NK-92 (cell line): Measurements from ENCODE around the gene ITGB1BP2.
A peak's percentile ranks its signal among the peaks of the same experiment; 100 is the strongest.
"Not testable (repeated sequence)": the region's sequence is repeated elsewhere in the genome, so short reads cannot be mapped to it uniquely, and the experiment has no call there.

Experiments
- DNase-seq: peaks from one replicate; lab custom pipeline; 2025; ENCODE audit not compliant: unreplicated experiment; lab: John Stamatoyannopoulos, UW

The ITGB1BP2 gene

DNA sequence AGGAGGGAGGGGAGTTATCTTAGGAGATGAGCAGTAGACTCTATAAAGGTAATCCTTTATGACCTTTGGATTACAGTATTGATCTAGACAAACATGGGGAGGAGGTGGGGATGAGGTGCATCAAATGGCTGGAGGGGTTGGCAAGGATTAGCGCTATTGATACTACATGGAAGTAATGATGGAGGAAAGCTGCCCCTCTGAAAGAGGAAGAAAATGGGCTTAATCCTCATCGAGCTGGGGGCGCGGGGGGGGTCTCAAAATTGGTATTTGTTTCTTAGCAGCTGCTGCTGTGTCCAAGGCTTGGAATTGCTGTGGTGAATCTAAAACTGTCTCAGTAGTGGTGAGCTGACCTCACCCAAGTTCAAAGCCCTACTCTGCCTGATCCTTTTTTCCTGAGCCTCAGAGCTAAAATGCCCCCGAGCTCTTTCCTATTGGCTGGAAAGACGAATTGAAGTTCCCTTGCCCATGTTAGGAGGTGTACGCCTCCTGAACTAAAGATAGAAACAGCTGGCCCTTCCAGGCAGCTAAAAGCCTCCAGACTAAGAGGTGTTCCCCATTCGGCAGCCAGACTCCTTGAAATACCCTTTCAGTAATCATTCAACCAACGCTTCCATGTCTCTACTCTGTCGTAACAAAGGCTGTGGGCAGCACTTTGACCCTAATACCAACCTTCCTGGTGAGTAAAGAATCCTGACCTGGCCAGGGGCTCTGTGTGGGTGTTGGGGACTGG, at the start of gene ITGB1BP2:
Gene ITGB1BP2 (plus strand): TSS at position 556 of the 730 bp plus-strand sequence. CDS start 57 bp downstream, at position 613.
- no peak for DNase-seq

- no peak for DNase-seq
Measured at GRCh38 chrX:71252221-71252620, 49.3 kb upstream of the ITGB1BP2 start.

GRCh38 chrX:71253253-71254091, 48.1 kb upstream of the ITGB1BP2 start:
- no peak for DNase-seq

DNA sequence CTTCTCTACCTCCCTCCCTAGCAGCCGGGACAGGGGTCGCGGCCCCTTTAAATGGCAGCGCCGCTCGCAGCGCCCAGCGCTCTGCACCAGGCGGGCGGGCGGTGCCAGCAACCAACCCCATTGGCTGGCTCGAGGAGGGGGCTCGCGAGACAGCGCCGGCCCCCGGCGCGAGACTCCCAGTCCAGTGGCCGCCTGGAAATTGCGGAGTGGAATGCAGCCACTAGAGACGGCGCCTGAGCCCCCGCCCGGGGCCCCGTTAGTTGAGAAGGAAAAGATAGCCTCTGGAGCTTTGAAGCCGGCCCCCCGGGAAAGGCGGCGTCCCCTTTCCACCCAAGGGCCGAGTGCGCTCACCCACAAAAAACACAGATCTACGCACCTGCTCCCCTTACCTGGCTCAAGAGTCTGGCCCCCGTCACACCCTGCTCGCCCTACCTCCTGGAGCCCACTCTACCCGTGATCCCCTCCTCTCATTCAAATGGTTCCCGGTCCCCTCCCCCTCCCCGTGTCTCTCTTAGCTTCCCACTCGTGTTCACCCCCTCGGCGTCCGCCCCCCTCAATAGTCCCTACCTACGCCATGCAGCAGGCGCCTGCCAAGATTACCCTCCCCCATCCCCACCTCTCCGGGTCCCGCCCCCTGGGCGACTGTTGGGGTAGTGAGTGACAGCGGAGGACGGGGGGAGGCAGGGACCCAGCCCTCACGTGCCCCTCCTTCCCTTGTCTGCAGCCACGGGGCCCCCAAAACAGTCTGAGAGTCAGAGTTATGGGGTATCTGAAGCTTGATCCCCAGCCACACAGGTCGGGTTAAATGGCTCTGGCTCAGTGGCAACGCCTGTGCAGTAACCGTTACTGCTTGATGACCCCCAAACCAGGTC, 47.2 kb upstream of the ITGB1BP2 start, which contains the start of gene ZMYM3:
Gene ZMYM3 (minus strand): TSS at position 49 of the 872 bp plus-strand sequence. CDS start 885 bp downstream, outside the sequence.
- peak; percentile 3 for DNase-seq

- no peak for DNase-seq
Measured at GRCh38 chrX:71256051-71256450, 45.5 kb upstream of the ITGB1BP2 start.

GRCh38 chrX:71256856-71257255, 44.7 kb upstream of the ITGB1BP2 start:
- no peak for DNase-seq

DNA sequence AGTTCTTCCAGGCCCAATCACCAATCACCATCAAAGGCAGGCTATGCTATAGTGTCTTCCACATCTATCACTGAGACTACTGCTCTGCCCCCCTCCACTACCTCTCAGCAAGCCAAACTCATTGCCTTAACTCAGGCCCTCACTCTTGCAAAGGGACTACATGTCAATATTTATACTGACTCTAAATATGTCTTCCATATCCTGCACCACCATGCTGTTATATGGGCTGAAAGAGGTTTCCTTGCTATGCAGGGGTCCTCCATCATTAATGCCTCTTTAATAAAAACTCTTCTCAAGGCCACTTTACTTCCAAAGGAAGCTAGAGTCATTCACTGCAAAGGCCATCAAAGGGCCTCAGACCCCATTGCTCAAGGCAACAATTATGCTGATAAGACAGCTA, 32.9 kb upstream of the ITGB1BP2 start:
- not testable (repeated sequence) for DNase-seq

DNA sequence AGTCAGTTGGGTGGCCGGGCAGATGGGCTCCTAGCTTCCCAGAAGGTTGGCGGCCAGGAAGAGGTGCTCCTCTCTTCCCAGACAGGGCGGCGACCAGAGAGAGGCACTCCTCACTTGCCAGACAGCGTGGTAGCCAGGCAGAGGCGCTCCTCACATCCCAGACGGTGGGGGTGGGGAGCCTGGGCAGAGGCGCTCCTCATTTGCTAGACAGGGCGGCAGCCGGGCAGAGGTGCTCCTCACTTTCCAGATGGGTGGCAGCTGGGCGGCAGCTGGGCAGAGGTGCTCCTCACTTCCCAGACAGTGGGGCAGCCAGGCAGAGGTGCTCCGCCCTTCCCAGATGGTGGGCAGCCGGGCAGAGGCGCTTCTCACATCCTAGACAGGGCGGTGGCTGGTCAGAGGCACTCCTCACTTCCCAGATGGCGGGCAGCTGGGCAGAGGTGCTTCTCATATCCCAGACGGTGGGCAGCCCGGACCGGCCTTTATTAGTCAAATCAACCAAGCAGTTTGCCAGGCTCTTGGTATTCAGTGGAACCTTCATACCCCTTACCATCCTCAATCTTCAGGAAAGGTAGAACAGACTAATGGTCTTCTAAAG, 31.7 kb upstream of the ITGB1BP2 start:
- DNase-seq, result no peak

DNA sequence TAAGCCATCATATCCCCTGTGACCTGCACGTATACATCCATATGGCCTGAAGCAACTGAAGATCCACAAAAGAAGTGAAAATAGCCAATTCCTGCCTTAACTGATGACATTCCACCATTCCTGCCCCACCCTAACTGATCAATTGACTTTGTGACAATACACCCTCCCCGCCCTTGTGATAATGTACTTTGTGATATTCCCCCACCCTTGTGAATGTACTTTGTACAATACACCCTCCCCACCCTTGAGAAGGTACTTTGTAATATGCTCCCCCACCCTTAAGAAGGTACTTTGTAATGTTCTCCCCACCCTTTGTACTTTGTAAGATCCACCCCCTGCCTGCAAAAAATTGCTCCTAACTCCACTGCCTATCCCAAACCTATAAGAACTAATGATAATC, 29.2 kb upstream of the ITGB1BP2 start:
- not testable (repeated sequence) for DNase-seq

GRCh38 chrX:71281300-71281699, 20.2 kb upstream of the ITGB1BP2 start:
- DNase-seq, result not testable (repeated sequence)

DNA sequence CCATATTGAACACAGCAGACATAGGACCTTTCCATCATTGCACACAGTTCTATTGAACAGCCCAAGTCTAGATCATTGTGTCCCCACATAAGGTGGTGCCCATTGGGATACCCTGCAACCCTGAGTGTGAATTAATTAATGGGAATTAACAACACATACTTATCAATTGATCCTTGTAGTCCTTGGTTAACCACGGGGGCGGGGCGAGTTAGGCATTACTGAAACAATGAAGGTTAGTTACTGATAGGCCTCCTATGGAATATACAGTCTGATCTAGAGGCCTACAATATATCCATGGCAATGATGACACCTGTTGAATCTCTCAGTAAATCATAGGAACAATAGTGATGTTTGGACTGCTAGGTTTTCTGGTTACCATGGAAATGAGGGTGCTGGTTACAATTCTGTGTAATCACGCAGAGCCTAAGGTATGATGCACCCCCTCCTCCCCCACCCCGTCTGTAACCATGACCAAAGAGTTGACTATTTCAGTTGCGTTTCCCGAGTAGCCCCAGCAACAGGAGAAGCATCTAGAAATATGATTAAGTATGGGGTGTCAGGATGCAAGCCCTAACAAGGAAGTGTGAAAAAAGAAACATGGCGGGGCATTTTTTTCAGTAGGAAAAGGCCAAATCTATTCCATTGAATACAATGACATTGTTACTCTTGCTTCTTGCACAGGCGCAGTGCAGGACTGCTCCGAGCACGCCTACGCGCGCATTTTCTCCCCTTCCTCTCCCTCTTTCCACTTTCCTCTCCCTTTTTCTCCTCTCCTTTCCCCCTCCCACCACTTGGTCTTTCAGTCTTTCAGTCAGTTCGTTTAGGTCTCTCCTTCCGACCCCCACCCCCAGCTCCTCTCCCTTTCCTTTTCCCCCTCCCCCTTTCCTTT, 18.8 kb upstream of the ITGB1BP2 start:
- no peak for DNase-seq

DNA sequence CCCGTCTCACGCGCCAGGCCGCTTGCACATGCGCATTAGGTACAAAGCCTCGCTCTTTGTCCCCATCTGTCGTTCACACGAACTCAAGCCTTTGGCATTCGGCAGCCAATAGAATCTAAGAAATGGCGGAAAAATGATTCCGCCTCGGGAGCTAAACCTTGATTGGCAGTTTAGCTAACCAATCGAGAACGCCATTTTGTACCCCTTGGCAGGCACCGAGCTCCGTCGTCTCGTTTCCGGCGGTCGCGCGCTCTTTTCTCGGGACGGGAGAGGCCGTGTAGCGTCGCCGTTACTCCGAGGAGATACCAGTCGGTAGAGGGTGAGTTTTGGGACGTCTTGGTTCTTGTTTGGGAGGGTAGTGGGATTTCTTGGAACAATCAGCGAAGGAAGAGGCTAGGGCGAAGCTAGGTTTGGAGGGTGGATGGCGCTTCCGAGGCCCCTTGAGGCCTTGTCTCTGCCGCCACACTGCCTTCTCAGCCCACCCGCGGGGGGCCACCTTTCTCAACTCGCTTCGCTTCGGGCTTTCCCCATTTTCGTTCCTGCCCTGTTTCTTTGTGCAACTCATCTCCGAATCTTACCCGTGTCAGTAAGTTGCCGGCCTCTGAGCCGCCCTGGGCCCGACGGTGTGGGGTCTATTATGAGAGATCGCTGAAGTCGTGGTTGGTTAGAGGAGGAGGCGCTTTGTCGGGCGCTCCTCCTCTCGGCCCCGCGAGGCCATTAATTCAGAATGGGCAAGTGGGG, 18.0 kb upstream of the ITGB1BP2 start, which contains the start of gene NONO:
Gene NONO (plus strand): TSS at position 233 of the 741 bp plus-strand sequence. CDS start 7,003 bp downstream, outside the sequence.
- peak; percentile 31 for DNase-seq

DNA sequence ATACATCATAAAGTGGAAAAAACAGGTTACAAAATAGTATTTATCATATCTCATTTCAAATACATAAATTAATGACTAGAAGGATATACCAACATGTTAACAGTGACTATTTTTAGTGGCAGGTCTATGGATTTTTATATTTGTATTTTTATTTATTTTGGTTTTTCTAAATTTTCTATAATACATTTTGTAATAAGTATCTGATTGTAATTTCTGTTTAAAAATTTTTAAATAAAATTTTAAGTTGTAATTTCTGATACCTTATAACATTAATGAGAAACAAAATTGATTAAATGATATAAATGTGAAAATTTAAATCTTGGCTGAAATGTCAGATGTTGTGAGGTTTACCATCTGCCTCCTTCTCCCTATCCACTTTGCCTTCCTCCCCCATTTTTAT, 15.6 kb upstream of the ITGB1BP2 start:
- no peak for DNase-seq

GRCh38 chrX:71291381-71291780, 10.2 kb upstream of the ITGB1BP2 start:
- no peak for DNase-seq

DNA sequence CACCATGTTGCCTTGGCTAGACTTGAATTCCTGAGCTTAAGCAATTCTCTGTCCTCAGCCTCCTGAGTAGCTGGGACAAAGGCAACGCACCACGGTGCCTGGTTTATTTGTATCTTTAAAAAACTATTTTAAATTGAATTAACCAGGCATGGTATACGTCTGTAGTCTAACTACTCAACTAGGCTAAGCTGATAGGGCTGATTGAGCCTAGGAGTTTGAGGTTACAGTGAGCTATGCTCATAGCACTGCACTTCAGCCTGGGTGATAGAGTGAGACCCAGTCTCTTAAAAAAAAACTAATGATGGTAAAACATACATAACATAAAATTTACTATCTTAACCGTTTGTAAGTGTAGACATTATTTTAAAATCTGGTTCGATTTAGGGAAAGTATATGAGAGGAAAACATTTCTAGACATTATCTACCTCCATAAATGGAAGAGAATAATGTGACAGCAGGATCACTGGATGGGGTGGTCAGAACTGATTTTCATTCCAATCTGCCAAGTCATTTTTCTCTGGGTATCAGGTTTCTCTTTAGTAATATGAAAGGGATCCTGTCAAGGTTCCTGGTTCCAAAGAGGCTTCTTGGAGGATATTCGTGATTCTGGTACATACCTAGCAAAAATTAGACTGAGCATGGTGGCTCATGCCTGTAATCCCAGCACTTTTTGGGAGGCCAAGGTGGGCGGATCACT, 8.7 kb upstream of the ITGB1BP2 start:
- no peak for DNase-seq

DNA sequence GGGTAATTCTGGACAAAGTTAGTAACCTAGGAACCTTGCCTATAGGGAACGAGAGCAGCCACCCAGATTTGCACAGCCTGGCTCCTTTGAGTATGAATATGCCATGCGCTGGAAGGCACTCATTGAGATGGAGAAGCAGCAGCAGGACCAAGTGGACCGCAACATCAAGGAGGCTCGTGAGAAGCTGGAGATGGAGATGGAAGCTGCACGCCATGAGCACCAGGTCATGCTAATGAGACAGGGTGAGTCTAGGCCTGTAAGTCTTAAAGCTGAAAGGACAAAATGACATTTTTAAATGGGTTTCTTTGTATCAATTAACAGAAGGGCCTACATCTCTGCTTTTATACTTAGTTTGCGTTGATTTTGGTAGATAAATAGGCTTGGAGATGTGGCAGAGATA, 4.7 kb upstream of the ITGB1BP2 start:
- DNase-seq, result no peak

- DNase-seq, result no peak
Measured at GRCh38 chrX:71298119-71298518, 3.4 kb upstream of the ITGB1BP2 start.

DNA sequence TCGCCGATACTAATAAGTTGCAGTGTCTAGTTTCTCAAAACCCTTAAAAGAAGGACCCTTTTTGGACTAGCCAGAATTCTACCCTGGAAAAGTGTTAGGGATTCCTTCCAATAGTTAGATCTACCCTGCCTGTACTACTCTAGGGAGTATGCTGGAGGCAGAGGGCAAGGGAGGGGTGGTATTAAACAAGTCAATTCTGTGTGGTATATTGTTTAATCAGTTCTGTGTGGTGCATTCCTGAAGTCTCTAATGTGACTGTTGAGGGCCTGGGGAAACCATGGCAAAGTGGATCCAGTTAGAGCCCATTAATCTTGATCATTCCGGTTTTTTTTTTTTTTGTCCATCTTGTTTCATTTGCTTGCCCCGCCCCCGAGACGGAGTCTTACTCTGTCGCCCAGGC, 1.5 kb upstream of the ITGB1BP2 start:
- DNase-seq, result not testable (repeated sequence)
